ENCODE results near the gene CHP1. TPM values are rescaled to one million over a fixed set of nuclear protein-coding genes. Genes with fewer than 3 reads are reported as not detected.
A peak's percentile ranks its signal among the peaks of the same experiment; 100 is the strongest.

The CHP1 gene
- total RNA-seq, 1 experiment from 2014 or later = 76.5 TPM

GRCh38 chr15:41284427-41285177, 53.5 kb downstream of the CHP1 start (continued):
- no peak for TF ChIP-seq CTCF (IDR thresholded peaks at IDR 0.05)
- no peak for TF ChIP-seq GTF2I (CRISPR knock-in tag; conservative IDR thresholded peaks at IDR 0.05)
- TF ChIP-seq ZSCAN18 (CRISPR knock-in tag; IDR thresholded peaks at IDR 0.05) = no peak

- ChIA-PET POLR2A (interaction anchor here (1.4 kb wide), 1 partner anchor 54 kb away, joined by 4 read pairs; the partner anchor contains the start of genes CHP1 and EXD1), CTCF (no interaction called here)
Measured at GRCh38 chr15:41285285-41285684, 54.2 kb downstream of the CHP1 start.

More at GRCh38 chr15:41285285-41285684, 54.2 kb downstream of the CHP1 start:
- peaks cover 44% of the 10 kb centered on the region for H3K36me3 Mint-ChIP-seq
- no peaks in the 10 kb centered on the region for H3K9me3 Mint-ChIP-seq
- peak overlapping the region; percentile 99 for H3K27ac Mint-ChIP-seq
- ATAC-seq (no peak), DNase-seq (ENCODE audit: low spot score) (no peak)
- TF ChIP-seq ELF4 (CRISPR knock-in tag; IDR thresholded peaks at IDR 0.05; ENCODE audit: low read depth) = no peak
- no peak for TF ChIP-seq TP53 (CRISPR knock-in tag; IDR thresholded peaks at IDR 0.05)
- TF ChIP-seq CTCF (IDR thresholded peaks at IDR 0.05) = no peak
- no peak for TF ChIP-seq RORB (CRISPR knock-in tag; IDR thresholded peaks at IDR 0.05)
- TF ChIP-seq HMGXB4 (CRISPR knock-in tag; IDR thresholded peaks at IDR 0.05) = no peak
- TF ChIP-seq MAX (CRISPR knock-in tag; IDR thresholded peaks at IDR 0.05) = no peak
- no peak for TF ChIP-seq PRDM15 (CRISPR knock-in tag; IDR thresholded peaks at IDR 0.05)
- TF ChIP-seq FOXP4 (CRISPR knock-in tag; IDR thresholded peaks at IDR 0.05) = no peak
- TF ChIP-seq RELA (CRISPR knock-in tag; IDR thresholded peaks at IDR 0.05; ENCODE audit: borderline replicate concordance) = no peak
- no peak for TF ChIP-seq NFE2L1 (CRISPR knock-in tag; IDR thresholded peaks at IDR 0.05)
- TF ChIP-seq KAT7 (CRISPR knock-in tag; IDR thresholded peaks at IDR 0.05; ENCODE audit: borderline replicate concordance) = no peak
- TF ChIP-seq ESRRA (CRISPR knock-in tag; IDR thresholded peaks at IDR 0.05; ENCODE audit: borderline replicate concordance) = no peak
- no peak for TF ChIP-seq AR (CRISPR knock-in tag; IDR thresholded peaks at IDR 0.05)
- TF ChIP-seq TEAD1 (CRISPR knock-in tag; IDR thresholded peaks at IDR 0.05) = no peak
- H3K4me3 Mint-ChIP-seq = peak overlapping the region; percentile 97
- H3K27me3 Mint-ChIP-seq (ENCODE audit: low read depth) = no peaks in the 10 kb centered on the region
- peaks cover 25% of the 10 kb centered on the region for H3K4me1 Mint-ChIP-seq
